Hepatocyte (in vitro differentiated cells): Measurements from ENCODE around the gene B4GALT5. TPM values are rescaled to one million over a fixed set of nuclear protein-coding genes. Genes with fewer than 3 reads are reported as not detected.

ENCODE experiments used
- DNase-seq: peaks from one replicate; pipeline ENCODE4 v3.0.0-alpha.2; 2016; ENCODE audit warnings: low spot score
- H2AFZ ChIP-seq: fragments of 200-600 bp; sonication (generic); 2 replicates; pipeline ENCODE4 v1.6.0; 2016; ENCODE audit warnings: antibody characterized with exemption, mild to moderate bottlenecking
- H3K27ac ChIP-seq: fragments of 200-600 bp; sonication (generic); 2 replicates; pipeline ENCODE4 v1.5.1; 2016; ENCODE audit warnings: mild to moderate bottlenecking
- H3K27me3 ChIP-seq: fragments of 200-600 bp; sonication (generic); 2 replicates; pipeline ENCODE4 v1.6.1; 2016
- H3K36me3 ChIP-seq: fragments of 200-600 bp; sonication (generic); replicated peaks from 2 replicates; pipeline ENCODE4 v1.5.1; 2016; ENCODE audit warnings: low read depth; ENCODE audit not compliant: insufficient read depth
- H3K4me1 ChIP-seq: fragments of 200-600 bp; sonication (generic); 2 replicates; pipeline ENCODE4 v1.5.1; 2016; ENCODE audit warnings: mild to moderate bottlenecking, moderate library complexity; ENCODE audit not compliant: insufficient read depth
- H3K4me2 ChIP-seq: fragments of 200-600 bp; sonication (generic); 2 replicates; pipeline ENCODE4 v1.6.0; 2016
- H3K4me3 ChIP-seq: fragments of 200-600 bp; sonication (generic); 2 replicates; pipeline ENCODE4 v1.5.1; 2016; ENCODE audit warnings: mild to moderate bottlenecking
- H3K79me2 ChIP-seq: fragments of 200-600 bp; sonication (generic); 2 replicates; pipeline ENCODE4 v1.6.0; 2017; ENCODE audit warnings: mild to moderate bottlenecking
- H3K9me2 ChIP-seq: fragments of 200-600 bp; sonication (generic); replicated peaks from 2 replicates; pipeline ENCODE4 v1.6.0; 2017; ENCODE audit warnings: mild to moderate bottlenecking; ENCODE audit not compliant: insufficient read depth
- H3K9me3 ChIP-seq: fragments of 200-600 bp; sonication (generic); 2 replicates; pipeline ENCODE4 v1.5.1; 2016; ENCODE audit warnings: low read depth, mild to moderate bottlenecking
- H4K20me1 ChIP-seq: fragments of 200-600 bp; sonication (generic); 2 replicates; pipeline ENCODE4 v1.6.0; 2016; ENCODE audit warnings: mild to moderate bottlenecking; ENCODE audit not compliant: insufficient read depth, poor library complexity, severe bottlenecking
- EZH2 ChIP-seq: fragments of 200-600 bp; sonication (generic); IDR thresholded peaks from 2 replicates; pipeline ENCODE4 v1.6.1; 2016; ENCODE audit warnings: antibody characterized with exemption, mild to moderate bottlenecking, borderline replicate concordance
- EZH2phosphoT487 ChIP-seq: fragments of 200-600 bp; sonication (generic); IDR thresholded peaks from one replicate; pipeline ENCODE4 v1.6.1; 2018; ENCODE audit warnings: antibody characterized with exemption, mild to moderate bottlenecking, low read depth, moderate library complexity; ENCODE audit not compliant: unreplicated experiment, severe bottlenecking
- WGBS: methylation state at CpG from one replicate; pipeline ENCODE4 v1.1.6; 2016; ENCODE audit warnings: low lambda C conversion rate; ENCODE audit errors: missing lambda C conversion rate; 5-methylcytosine and 5-hydroxymethylcytosine counted together
- polyA plus RNA-seq: library from polyadenylated mRNA; unstranded; fragments of >200 nt; fragmentation: Nextera tagmentation; extraction: Ambion mirVana; gene quantifications from 2 replicates; pipeline ENCODE4 v1.2.1, GENCODE V29; 2016
- total RNA-seq: library from RNA; depleted of rRNA; stranded (reverse); fragments of >200 nt; gene quantifications from 2 replicates; pipeline ENCODE4 v1.2.3, GENCODE V29; 2014
- TF ChIP-seq, protein P1 (sequence below): fragments of 200-600 bp; sonication (generic); IDR thresholded peaks from 2 replicates; pipeline ENCODE4 v1.5.1; 2016; ENCODE audit warnings: antibody characterized with exemption, mild to moderate bottlenecking; ENCODE audit not compliant: poor library complexity

B4GALT5 gene
- total and polyA plus RNA-seq, 2 experiments from 2014 or later: 12.9 to 41.8 TPM

DNA sequence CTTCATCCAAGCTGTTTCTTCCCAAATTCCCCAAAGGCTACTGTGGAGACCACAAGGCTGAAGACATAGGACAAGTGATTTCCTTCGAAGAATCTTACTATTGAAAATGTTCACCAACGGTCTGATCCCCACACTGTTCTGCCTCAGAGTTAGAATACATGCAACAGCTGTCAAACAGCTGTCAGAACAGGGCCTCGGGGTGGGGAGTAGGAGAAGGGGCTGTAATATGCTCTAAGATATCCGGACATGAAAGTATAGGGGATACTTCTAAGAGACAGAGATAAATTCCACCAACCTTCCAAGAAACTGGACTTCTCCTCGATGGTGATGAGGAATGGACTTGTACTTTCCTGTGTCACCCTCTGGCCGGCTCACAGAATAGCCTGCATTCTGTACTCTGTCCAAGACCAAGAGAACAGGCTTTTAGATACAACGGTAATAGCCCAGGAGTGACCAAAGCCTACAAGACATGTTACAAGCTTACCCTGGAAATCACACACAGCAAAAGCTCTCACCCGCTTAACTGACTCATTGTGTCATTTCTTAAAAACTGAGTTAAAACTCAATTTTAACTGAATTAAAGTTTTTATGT lies 76.5 kb downstream of the B4GALT5 start:
- 92% methylated on average over 8 of the region's 8 CpGs for WGBS
- no peaks in the 10 kb centered on the region for H3K36me3 ChIP-seq

DNA sequence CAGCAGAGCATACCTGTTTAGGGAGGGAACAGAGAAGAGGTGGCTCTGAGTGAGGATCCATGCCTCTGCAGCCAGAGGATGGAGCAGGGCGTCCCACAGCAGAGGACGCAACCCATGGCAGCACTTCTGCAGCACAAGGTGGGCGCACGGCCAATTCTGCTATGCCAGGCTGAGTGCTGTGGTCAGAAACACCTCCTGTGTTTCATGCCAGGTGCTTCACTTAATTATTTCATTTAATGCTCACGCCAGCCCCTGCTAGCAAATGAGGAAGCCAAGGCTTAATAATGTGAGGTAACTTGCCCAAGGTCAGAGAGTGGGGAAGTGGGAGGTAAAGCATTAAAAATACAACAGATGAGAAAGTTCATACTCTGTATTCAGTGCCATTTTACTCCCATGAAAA lies 77.2 kb downstream of the B4GALT5 start:
- WGBS: 96% methylated on average over 5 of the region's 5 CpGs
- no peaks in the 10 kb centered on the region for H3K9me2 ChIP-seq
- DNase-seq: no peak
- H3K4me2 ChIP-seq: no peak overlapping the region
- no peak for TF ChIP-seq EZH2
- TF ChIP-seq EZH2phosphoT487: no peak
- TF ChIP-seq, protein P1, sequence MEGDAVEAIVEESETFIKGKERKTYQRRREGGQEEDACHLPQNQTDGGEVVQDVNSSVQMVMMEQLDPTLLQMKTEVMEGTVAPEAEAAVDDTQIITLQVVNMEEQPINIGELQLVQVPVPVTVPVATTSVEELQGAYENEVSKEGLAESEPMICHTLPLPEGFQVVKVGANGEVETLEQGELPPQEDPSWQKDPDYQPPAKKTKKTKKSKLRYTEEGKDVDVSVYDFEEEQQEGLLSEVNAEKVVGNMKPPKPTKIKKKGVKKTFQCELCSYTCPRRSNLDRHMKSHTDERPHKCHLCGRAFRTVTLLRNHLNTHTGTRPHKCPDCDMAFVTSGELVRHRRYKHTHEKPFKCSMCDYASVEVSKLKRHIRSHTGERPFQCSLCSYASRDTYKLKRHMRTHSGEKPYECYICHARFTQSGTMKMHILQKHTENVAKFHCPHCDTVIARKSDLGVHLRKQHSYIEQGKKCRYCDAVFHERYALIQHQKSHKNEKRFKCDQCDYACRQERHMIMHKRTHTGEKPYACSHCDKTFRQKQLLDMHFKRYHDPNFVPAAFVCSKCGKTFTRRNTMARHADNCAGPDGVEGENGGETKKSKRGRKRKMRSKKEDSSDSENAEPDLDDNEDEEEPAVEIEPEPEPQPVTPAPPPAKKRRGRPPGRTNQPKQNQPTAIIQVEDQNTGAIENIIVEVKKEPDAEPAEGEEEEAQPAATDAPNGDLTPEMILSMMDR: no peak
- no peak overlapping the region for H3K4me3 ChIP-seq
- no peaks in the 10 kb centered on the region for H4K20me1 ChIP-seq
- H3K79me2 ChIP-seq: peaks cover 2% of the 10 kb centered on the region
- H3K27me3 ChIP-seq: no peaks in the 10 kb centered on the region
- H3K36me3 ChIP-seq: no peaks in the 10 kb centered on the region
- no peak overlapping the region for H2AFZ ChIP-seq
- H3K27ac ChIP-seq: no peak overlapping the region
- no peaks in the 10 kb centered on the region for H3K9me3 ChIP-seq
- no peaks in the 10 kb centered on the region for H3K4me1 ChIP-seq

More for the DNA sequence above, 76.5 kb downstream of the B4GALT5 start:
- H3K27me3 ChIP-seq: no peaks in the 10 kb centered on the region
- H3K9me2 ChIP-seq: no peaks in the 10 kb centered on the region
- H3K27ac ChIP-seq: no peak overlapping the region
- H3K9me3 ChIP-seq: no peaks in the 10 kb centered on the region
- H3K4me2 ChIP-seq: no peak overlapping the region
- peaks cover 4% of the 10 kb centered on the region for H3K4me1 ChIP-seq
- no peaks in the 10 kb centered on the region for H4K20me1 ChIP-seq
- H2AFZ ChIP-seq: no peak overlapping the region
- TF ChIP-seq EZH2phosphoT487 (no peak), EZH2 (no peak)
- TF ChIP-seq, protein P1: no peak
- no peak overlapping the region for H3K4me3 ChIP-seq
- no peak for DNase-seq
- peaks cover 2% of the 10 kb centered on the region for H3K79me2 ChIP-seq

DNA sequence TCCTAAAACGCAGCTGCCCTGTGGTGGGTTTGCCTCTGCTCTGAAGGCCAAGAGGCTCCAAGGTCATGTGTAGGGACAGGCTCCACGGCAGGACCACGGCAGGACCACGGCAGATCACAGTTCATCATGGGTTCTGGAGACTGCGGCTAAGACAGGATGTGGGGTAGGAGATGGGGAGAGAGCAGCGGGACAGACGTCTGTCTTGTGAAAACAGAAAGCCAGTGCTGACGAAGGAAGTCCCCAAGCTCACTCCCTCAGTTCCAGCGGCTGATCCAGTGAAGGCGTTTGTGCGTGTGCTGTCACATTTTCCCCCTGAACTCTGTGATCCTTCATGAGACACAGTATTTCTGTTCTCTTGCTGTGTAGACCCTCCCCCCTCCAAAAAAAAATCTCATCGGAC lies 77.8 kb downstream of the B4GALT5 start:
- Histone ChIP-seq H3K79me2 (peaks cover 2% of the 10 kb centered on the region), H3K27ac (no peak overlapping the region), H3K4me1 (no peaks in the 10 kb centered on the region), H3K27me3 (no peaks in the 10 kb centered on the region), H3K36me3 (no peaks in the 10 kb centered on the region), H3K9me2 (no peaks in the 10 kb centered on the region), H3K4me2 (no peak overlapping the region), H2AFZ (no peak overlapping the region), H3K9me3 (no peaks in the 10 kb centered on the region), H4K20me1 (no peaks in the 10 kb centered on the region), H3K4me3 (no peak overlapping the region)
- DNase-seq: no peak
- TF ChIP-seq EZH2phosphoT487 (no peak), EZH2 (no peak)
- TF ChIP-seq, protein P1: no peak
- 90% methylated on average over 12 of the region's 12 CpGs for WGBS
